HepG2 (cell line): ENCODE results near the gene TSPAN9. TPM values are rescaled to one million over a fixed set of nuclear protein-coding genes. Genes with fewer than 3 reads are reported as not detected.

Experiments
- ATAC-seq: fragments of 200-7000 bp; cut with Tn5 transposase; 3 replicates; pipeline ENCODE4 v1.9.1; 2020; ENCODE audit warnings: mild to moderate bottlenecking, moderate library complexity
- BruUV-seq: library from RNA; stranded (reverse); fragments of 400-500 nt; replicated peaks from 2 replicates; lab custom pipeline; 2021; lab: Mats Ljungman, UMichigan
- CTCF ChIA-PET: fragments of 300-600 bp; formaldehyde crosslinking; extraction: SDS; loops from one replicate; lab custom pipeline; 2021; ENCODE audit warnings: low total read pairs, inconsistent platforms, low intra/inter-chr PET ratio; lab: Yijun Ruan, JAX
- POLR2A ChIA-PET: fragments of 350-600 bp; sonication (Branson Sonifier 250); formaldehyde crosslinking; loops from one replicate; lab custom pipeline; 2020; ENCODE audit warnings: antibody characterized with exemption, inconsistent platforms; lab: Yijun Ruan, JAX
- DNase-seq: peaks from one replicate; pipeline ENCODE4 v3.0.0-alpha.2; 2015; ENCODE audit warnings: low spot score
- FAIRE-seq: peaks from 3 replicates; lab custom pipeline; 2011; peaks lifted over from hg19 to GRCh38; lab: Jason Lieb, UNC
- H2AFZ ChIP-seq: one replicate; pipeline ENCODE4 v1.6.1; 2011; ENCODE audit warnings: low read length, inconsistent platforms
- H3K27ac ChIP-seq: fragments of 300-600 bp; 3 replicates; pipeline ENCODE4 v1.8.0; 2011; ENCODE audit warnings: mixed run types, mild to moderate bottlenecking, mixed read lengths, low read length, inconsistent platforms; ENCODE audit not compliant: insufficient read depth; ENCODE audit errors: extremely low read length
- H3K27me3 ChIP-seq, 2 experiments: fragments of 200-600 bp in 1 of 2; 2 replicates in 1 of 2; 3 replicates in 1 of 2; pipeline versions ENCODE4 v1.6.0 to v1.8.0; 2011; ENCODE audit warnings: low read length in 2 of 2, mild to moderate bottlenecking in 2 of 2, moderate library complexity in 2 of 2, inconsistent platforms in 1 of 2; ENCODE audit not compliant: insufficient read depth in 2 of 2, control insufficient read depth in 1 of 2
- H3K36me3 ChIP-seq, 2 experiments: fragments of 200-600 bp in 1 of 2; replicated peaks in 1 of 2; 2 replicates in 1 of 2; 3 replicates in 1 of 2; pipeline versions ENCODE4 v1.5.1 to v1.8.0; 2011; ENCODE audit warnings: low read length in 2 of 2, inconsistent platforms in 1 of 2; ENCODE audit not compliant: insufficient read depth in 2 of 2, control insufficient read depth in 1 of 2
- H3K4me1 ChIP-seq: 2 replicates; pipeline ENCODE4 v1.5.1; 2012; ENCODE audit warnings: low read length, inconsistent platforms; ENCODE audit not compliant: insufficient read depth
- H3K4me2 ChIP-seq: 2 replicates; pipeline ENCODE4 v1.6.0; 2011; ENCODE audit warnings: low read depth, low read length, inconsistent platforms
- H3K4me3 ChIP-seq, 3 experiments: fragments of 200-600 bp in 1 of 3; sonication (generic), shearing (Covaris generic) in 1 of 3; replicated peaks in 1 of 3; 2 replicates each; pipeline ENCODE4 v1.5.1; 2011 to 2016; ENCODE audit warnings: low read length in 3 of 3, inconsistent platforms in 2 of 3, low read depth in 2 of 3, mild to moderate bottlenecking in 2 of 3, control low read depth in 1 of 3, mixed read lengths in 1 of 3; ENCODE audit not compliant: insufficient read depth in 1 of 3
- H3K79me2 ChIP-seq: one replicate; pipeline ENCODE4 v1.6.1; 2011; ENCODE audit warnings: low read length, inconsistent platforms; ENCODE audit not compliant: insufficient read depth
- H3K9ac ChIP-seq: 2 replicates; pipeline ENCODE4 v1.6.0; 2011; ENCODE audit warnings: mild to moderate bottlenecking, low read depth, low read length, inconsistent platforms; ENCODE audit not compliant: insufficient read depth
- H3K9me3 ChIP-seq: 2 replicates; pipeline ENCODE4 v1.5.1; 2012; ENCODE audit warnings: mild to moderate bottlenecking, low read length
- H4K20me1 ChIP-seq: 2 replicates; pipeline ENCODE4 v1.6.0; 2011; ENCODE audit warnings: inconsistent platforms, mild to moderate bottlenecking, low read length, moderate library complexity; ENCODE audit not compliant: insufficient read depth
- AFF4 ChIP-seq: sonication (generic); formaldehyde crosslinking; IDR thresholded peaks from 2 replicates; pipeline ENCODE4 v1.4.0; 2020; ENCODE audit warnings: missing genetic modification reagents
- CHD2 ChIP-seq: IDR thresholded peaks from 2 replicates; pipeline ENCODE4 v1.6.1; 2011; ENCODE audit warnings: low read depth, low read length, improper control_type of control experiment
- ELF1 ChIP-seq: sonication (generic); formaldehyde crosslinking; IDR thresholded peaks from 2 replicates; pipeline ENCODE4 v1.4.0; 2020; ENCODE audit warnings: missing genetic modification reagents
- ELF3 ChIP-seq: IDR thresholded peaks from 2 replicates; pipeline ENCODE4 v1.6.1; 2016; ENCODE audit warnings: missing genetic modification reagents, missing compliant biosample characterization
- KLF13 ChIP-seq: sonication (generic); formaldehyde crosslinking; IDR thresholded peaks from 2 replicates; pipeline ENCODE4 v1.4.0; 2020; ENCODE audit warnings: mild to moderate bottlenecking, missing genetic modification reagents
- MLLT10 ChIP-seq: sonication (generic); formaldehyde crosslinking; IDR thresholded peaks from 2 replicates; pipeline ENCODE4 v1.4.0; 2020; ENCODE audit warnings: missing genetic modification reagents
- NFYB ChIP-seq: sonication (generic); formaldehyde crosslinking; IDR thresholded peaks from 2 replicates; pipeline ENCODE4 v1.4.0; 2020; ENCODE audit warnings: missing genetic modification reagents
- SOX6 ChIP-seq, 2 experiments: fragments of 450-650 bp in 1 of 2; sonication (generic) in 1 of 2; formaldehyde crosslinking in 1 of 2; IDR thresholded peaks; 2 replicates each; pipeline versions ENCODE4 v1.4.0 to v1.6.1; 2017 to 2020; ENCODE audit warnings: antibody characterized with exemption in 1 of 2, mild to moderate bottlenecking in 1 of 2, missing genetic modification reagents in 1 of 2
- SRF ChIP-seq: IDR thresholded peaks from 2 replicates; pipeline ENCODE4 v1.6.1; 2011; ENCODE audit warnings: mild to moderate bottlenecking, low read depth, low read length, moderate library complexity
- ZBTB39 ChIP-seq: sonication (generic); formaldehyde crosslinking; IDR thresholded peaks from 2 replicates; pipeline ENCODE4 v1.5.0; 2020; ENCODE audit warnings: missing genetic modification reagents
- ZC3H4 ChIP-seq: sonication (generic); formaldehyde crosslinking; IDR thresholded peaks from 2 replicates; pipeline ENCODE4 v1.4.0; 2020; ENCODE audit warnings: missing genetic modification reagents, borderline replicate concordance
- ZSCAN31 ChIP-seq: sonication (generic); formaldehyde crosslinking; IDR thresholded peaks from 2 replicates; pipeline ENCODE4 v1.5.0; 2020; ENCODE audit warnings: low read depth, mild to moderate bottlenecking, missing genetic modification reagents
- ZUFSP ChIP-seq: sonication (generic); formaldehyde crosslinking; IDR thresholded peaks from 2 replicates; pipeline ENCODE4 v1.9.0; 2021; ENCODE audit warnings: missing genetic modification reagents, mild to moderate bottlenecking, borderline replicate concordance
- WGBS: methylation state at CpG from one replicate; pipeline ENCODE4 v1.1.6; 2017; ENCODE audit warnings: low lambda C conversion rate; 5-methylcytosine and 5-hydroxymethylcytosine counted together
- in situ Hi-C: cut with HindIII; loops from 2 replicates; pipeline ENCODE4 v1.10.0; 2017; ENCODE audit warnings: low pct_unique_long_range_greater_than_20kb; ENCODE audit not compliant: extremely low pct_ligation_motif_present
- intact Hi-C: fragments of 100-400 bp; cut with micrococcal nuclease; formaldehyde crosslinking; loops from one replicate; pipeline ENCODE4 v1.10.0; 2022; ENCODE audit not compliant: unreplicated experiment
- polyA plus RNA-seq, 8 experiments: library from polyadenylated mRNA; depleted of rRNA in 3 of 8; stranded (reverse) in 7 of 8; unstranded in 1 of 8; fragments of >200 nt; fragmentation: Illumina TruSeq in 4 of 8; extraction: Trizol in 4 of 8; gene quantifications; 2 replicates each; pipeline versions ENCODE4 v1.2.1 to v1.2.3, GENCODE V29; 2011 to 2016; ENCODE audit warnings: low read depth in 4 of 8, missing spikeins in 1 of 8, mixed read lengths in 1 of 8; ENCODE audit not compliant: insufficient read depth in 1 of 8
- total RNA-seq, 5 experiments: library from RNA; depleted of rRNA; stranded (reverse); fragments of >200 nt; fragmentation: Illumina TruSeq; extraction: Trizol; gene quantifications; 2 replicates each; pipeline ENCODE4 v1.2.3, GENCODE V29; 2016; ENCODE audit warnings: low read depth in 1 of 5

The TSPAN9 gene
- total and polyA plus RNA-seq, 2 of the 13 experiments (the other 11 are each of a cell fraction or from before 2014, with no cell fraction given), result 18.1 to 42.3 TPM

GRCh38 chr12:3114671-3115070 lies 37.5 kb downstream of the TSPAN9 start (continued):
- no peak for TF ChIP-seq AFF4 (CRISPR knock-in tag)
- no peak for TF ChIP-seq ELF1
- no peak for TF ChIP-seq ZUFSP (CRISPR knock-in tag)
- no peak for TF ChIP-seq ELF3

- no peaks in the 10 kb centered on the region for H3K9me3 ChIP-seq
- peaks cover 45% of the 10 kb centered on the region for H3K4me1 ChIP-seq
- no peak for DNase-seq
- no peak overlapping the region for H3K4me3 ChIP-seq
- in situ Hi-C loops, result no loop called here
- no peak overlapping the region for H3K27ac ChIP-seq
- peaks cover 2% of the 10 kb centered on the region for H3K79me2 ChIP-seq
- no peak overlapping the region for H3K4me2 ChIP-seq
- no peaks in the 10 kb centered on the region for H3K27me3 ChIP-seq
- intact Hi-C loops, result no loop called here
- no peak for ATAC-seq
- no TSS peak for BruUV-seq
- no peak overlapping the region for H3K9ac ChIP-seq
- FAIRE-seq, result no peak
- H4K20me1 ChIP-seq, result no peaks in the 10 kb centered on the region; the same call in 1 of the 2 replicates
- ChIA-PET POLR2A (no interaction called here), CTCF (no interaction called here)
- WGBS, result 94% methylated on average over 3 of the region's 3 CpGs
- no peak overlapping the region for H2AFZ ChIP-seq
- peaks cover 4 to 21% of the 10 kb centered on the region in 2 experiments; a peak in 3 of 5 replicates for H3K36me3 ChIP-seq
- no peak for TF ChIP-seq CHD2
- TF ChIP-seq ZSCAN31 (CRISPR knock-in tag), result no peak
- TF ChIP-seq SOX6 (IDR thresholded peaks at IDR 0.05), result no peak
- TF ChIP-seq SOX6 (CRISPR knock-in tag; IDR thresholded peaks at IDR 0.05), result no peak
- no peak for TF ChIP-seq MLLT10 (CRISPR knock-in tag)
- TF ChIP-seq NFYB (CRISPR knock-in tag), result no peak
- TF ChIP-seq SRF, result no peak
- TF ChIP-seq ZBTB39 (CRISPR knock-in tag), result no peak
- TF ChIP-seq KLF13 (CRISPR knock-in tag), result no peak
- TF ChIP-seq ZC3H4 (CRISPR knock-in tag), result no peak
Observed at GRCh38 chr12:3115078-3115477, 37.9 kb downstream of the TSPAN9 start.
